Measurements from ENCODE around the gene TFIP11.

DNA sequence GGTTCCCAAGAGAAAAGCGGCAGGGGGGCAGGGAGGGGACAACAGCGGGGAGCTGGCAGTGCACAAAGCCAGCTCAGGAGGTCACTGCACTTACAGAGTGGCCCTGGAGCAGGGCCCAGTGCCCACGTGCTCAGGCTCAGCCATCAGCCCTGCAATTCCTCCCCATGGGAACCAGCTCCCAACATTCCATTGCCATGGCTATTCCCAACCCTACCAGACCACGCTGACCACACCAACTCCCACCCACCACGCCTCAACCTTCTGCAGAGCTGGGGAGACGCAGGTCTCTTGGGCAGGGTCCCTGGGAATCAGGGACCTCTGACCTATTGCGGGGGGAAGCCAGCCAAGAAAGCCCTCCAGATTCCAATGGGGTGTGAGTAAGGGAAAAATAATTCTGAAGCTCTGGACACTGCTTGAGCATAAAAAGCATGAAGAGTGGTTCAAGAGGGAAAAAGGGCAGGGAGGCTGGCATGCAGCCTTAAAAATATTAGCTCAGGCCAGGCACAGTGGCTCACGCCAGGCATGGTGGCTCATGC lies 38.3 kb upstream of the TFIP11 start:
- TF ChIP-seq NR2F2 (IDR thresholded peaks at IDR 0.05) (no peak), CTCF (IDR thresholded peaks at IDR 0.05; ENCODE audit: low read depth, low read length, missing input control) (no peak), TAF1 (conservative IDR thresholded peaks at IDR 0.05) (no peak), EGR1 (IDR thresholded peaks at IDR 0.05; ENCODE audit: low read depth in 2 of 2) (no peak), RAD21 (IDR thresholded peaks at IDR 0.05) (peak in 1 of 2 donors; percentile 10), REST (IDR thresholded peaks at IDR 0.05) (peak; percentile 30), SP1 (IDR thresholded peaks at IDR 0.05) (peak; percentile 29), JUND (IDR thresholded peaks at IDR 0.05) (no peak), MAX (IDR thresholded peaks at IDR 0.05) (peak; percentile 76), YY1 (IDR thresholded peaks at IDR 0.05) (peak; percentile 73), ZBTB33 (IDR thresholded peaks at IDR 0.05) (no peak), GABPA (IDR thresholded peaks at IDR 0.05 in 1 of 2, conservative IDR thresholded peaks at IDR 0.05 in 1 of 2) (no peak)

Measured in liver (tissue), 3 donors.